HG02588 (cell line): ENCODE measurements around the gene PCMTD2.

Experiments
- ATAC-seq: cut with Tn5 transposase; IDR thresholded peaks from one replicate; pipeline ENCODE4 v1.9.1; 2021; ENCODE audit warnings: mild to moderate bottlenecking, moderate library complexity; ENCODE audit not compliant: unreplicated experiment

PCMTD2 gene

GRCh38 chr20:64255361-64256281, at the start of gene PCMTD2:
PCMTD2 (plus strand) TSS chr20:64255748; CDS start chr20:64259966, 4,218 bp downstream.
- peak; percentile 87 for ATAC-seq

- no peak for ATAC-seq
Measured at GRCh38 chr20:64206614-64207013, 48.9 kb upstream of the PCMTD2 start.

GRCh38 chr20:64207641-64208590, 47.6 kb upstream of the PCMTD2 start:
- no peak for ATAC-seq

- ATAC-seq = no peak
Measured at GRCh38 chr20:64209148-64209547, 46.4 kb upstream of the PCMTD2 start.

DNA sequence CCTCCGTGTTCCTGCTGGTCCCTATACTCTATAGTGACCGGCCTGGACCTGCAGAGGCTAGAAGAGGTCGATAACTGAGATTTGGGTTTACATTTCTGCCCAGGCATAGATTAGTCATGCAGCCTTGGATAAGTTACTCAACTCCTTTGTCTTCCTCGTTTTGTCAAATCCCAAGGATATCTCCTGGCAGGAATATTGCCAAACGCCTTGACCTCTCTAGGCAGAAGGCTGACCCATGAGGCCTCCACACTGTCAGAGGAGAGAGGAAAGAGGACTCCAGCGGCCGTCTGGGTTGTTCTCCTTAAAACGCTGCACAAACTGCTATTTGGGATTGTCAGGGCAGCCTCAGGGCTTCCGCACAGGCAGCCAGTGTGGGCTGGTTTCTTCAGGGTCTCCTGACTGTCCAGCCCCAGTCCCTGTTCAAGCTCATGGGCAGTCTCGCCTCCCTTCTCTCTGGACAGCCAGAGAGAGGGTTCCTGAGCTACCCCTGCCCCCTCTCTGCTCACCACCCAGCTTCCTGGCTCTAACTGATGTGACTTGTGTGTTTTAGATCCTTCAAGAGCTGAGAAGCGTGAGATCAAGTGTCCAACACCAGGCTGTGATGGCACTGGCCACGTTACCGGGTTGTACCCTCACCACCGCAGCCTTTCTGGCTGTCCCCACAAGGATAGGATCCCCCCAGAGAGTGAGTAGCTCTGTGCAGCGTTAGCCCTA, 44.7 kb upstream of the PCMTD2 start:
- ATAC-seq = no peak

GRCh38 chr20:64211874-64212658, 43.5 kb upstream of the PCMTD2 start:
- no peak for ATAC-seq

- ATAC-seq = no peak
Measured at GRCh38 chr20:64212755-64213154, 42.8 kb upstream of the PCMTD2 start.

DNA sequence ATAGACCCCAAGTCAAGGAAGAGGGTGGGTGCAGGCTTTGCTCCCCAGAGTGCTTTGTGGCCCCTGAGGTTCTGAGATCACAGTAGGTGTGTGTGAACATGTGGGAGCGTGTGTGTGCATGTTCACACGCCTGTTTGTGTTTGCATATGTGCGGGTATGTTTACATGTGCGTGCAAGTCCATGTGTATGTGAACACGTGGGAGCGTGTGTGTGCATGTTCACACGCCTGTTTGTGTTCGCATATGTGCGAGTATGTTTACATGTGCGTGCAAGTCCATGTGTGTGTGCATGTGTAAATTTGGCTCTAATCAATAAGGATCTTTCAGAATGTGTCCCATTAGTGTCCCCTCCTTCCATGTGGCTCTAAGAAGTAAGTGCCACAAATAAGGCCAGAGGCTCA, 41.4 kb upstream of the PCMTD2 start:
- ATAC-seq = no peak

GRCh38 chr20:64214952-64215351, 40.6 kb upstream of the PCMTD2 start:
- no peak for ATAC-seq

GRCh38 chr20:64216036-64216435, 39.5 kb upstream of the PCMTD2 start:
- ATAC-seq = no peak

- no peak for ATAC-seq
Measured at GRCh38 chr20:64216910-64217309, 38.6 kb upstream of the PCMTD2 start.

DNA sequence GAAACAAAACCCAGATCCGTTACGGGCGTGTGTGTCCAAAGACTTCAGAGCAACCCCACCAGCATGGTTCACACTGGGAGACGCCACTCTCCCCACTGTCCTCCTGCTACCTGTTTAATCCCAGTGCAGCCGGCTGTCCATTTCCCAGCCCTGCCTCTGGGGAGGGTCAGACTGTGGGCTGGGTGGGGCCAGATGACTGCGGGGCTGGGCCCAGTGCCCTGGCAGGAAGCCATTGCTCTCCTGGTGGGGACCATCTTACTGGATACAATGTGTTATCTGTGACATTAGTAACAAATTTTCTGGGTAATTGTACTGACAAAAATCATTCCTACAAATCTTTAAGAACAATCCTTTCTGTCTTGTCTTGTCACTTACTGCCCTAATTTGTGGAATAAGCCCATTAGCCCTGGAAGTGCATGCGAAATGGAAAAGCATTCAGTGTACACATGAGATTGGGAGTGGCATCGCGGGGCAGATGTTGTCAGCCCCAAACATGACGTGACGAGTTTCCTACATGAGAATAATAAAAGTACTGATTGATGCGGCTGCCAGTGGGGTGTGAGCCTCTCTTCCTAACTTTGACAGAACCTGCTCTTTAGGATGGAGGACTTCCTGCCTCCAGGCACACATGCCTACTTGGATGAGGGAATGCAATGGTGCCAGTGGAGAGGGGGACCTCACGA, 37.9 kb upstream of the PCMTD2 start:
- ATAC-seq = no peak

DNA sequence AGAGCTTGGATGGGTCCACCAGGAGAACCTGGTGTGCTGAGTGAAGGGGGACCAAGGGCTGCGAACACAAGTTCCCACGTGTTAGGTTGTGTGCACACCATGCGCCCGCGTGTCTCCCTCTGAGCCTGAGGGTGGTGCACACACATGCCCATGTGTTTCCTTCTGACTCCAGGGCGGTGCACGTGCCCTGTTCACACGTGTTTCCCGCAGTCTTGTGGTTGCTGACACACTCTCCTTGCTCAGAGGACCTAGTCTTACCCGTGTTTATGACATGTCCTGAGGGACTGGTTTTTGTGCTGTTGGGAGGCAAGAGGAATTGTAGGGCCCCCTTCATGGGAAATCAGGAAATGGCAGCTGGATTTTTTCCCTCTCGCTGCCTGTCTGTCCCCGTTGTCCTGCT, 36.3 kb upstream of the PCMTD2 start:
- no peak for ATAC-seq

DNA sequence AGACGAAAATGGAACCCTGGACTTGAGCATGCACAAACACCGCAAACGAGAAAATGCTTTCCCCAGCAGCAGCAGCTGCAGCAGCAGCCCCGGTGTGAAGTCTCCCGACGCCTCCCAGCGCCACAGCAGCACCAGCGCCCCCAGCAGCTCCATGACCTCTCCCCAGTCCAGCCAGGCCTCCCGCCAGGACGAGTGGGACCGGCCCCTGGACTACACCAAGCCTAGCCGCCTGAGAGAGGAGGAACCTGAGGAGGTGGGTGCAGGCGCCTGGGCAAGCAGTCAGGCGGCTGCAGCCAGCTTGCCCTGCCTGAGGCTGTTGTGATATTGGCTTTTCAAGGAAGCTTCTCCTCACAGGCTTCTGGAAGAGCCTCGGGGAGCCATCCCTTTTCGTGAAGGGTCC, 35.8 kb upstream of the PCMTD2 start:
- no peak for ATAC-seq

DNA sequence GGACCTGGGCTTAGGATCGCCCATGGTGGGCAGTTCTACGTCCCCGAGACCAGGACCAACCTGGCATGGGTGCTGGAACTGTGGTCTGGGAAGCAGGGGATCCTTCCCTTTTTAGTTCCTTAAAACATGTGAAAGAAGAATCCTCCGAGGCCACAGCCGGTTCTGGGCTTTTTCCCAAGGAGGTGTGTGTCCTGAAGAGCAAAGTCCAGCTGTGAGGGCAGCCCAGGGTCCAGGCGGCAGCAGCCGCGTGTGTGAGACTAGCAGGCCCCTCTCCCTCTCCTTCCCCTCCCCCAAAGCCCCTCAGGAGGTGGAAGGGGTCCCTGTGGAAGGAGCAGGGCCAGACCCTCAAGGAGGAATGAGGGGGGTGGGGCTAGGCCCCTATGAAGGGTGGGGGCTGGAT, 35.1 kb upstream of the PCMTD2 start:
- no peak for ATAC-seq

- ATAC-seq = no peak
Measured at GRCh38 chr20:64220891-64221527, 34.5 kb upstream of the PCMTD2 start.

DNA sequence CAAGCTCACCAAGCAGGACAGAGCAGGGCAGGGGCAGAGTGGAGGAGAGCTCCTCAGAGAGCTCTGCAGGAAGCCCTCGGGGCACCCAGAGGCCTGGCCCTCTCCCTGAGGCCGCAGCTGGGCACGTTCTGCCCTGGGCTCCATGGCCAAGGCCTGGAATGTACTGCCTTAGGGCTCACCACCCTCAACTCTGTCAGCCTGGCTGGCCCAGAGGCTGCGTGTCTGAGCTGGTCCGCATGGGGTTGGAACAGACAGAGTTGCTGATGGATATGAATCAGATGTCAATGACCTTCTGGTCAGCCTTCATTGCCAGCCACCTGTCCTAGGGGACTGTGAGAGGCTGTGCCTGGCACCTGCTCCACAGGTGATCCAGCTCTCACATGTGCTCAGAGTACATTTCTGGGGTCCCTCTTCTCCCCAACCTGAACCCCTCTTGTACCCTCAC, 33.2 kb upstream of the PCMTD2 start:
- ATAC-seq = no peak

GRCh38 chr20:64222851-64223525, 32.6 kb upstream of the PCMTD2 start:
- no peak for ATAC-seq
